A673 (cell line): ENCODE results near the gene BCLAF3. TPM values are rescaled to one million over a fixed set of nuclear protein-coding genes. Genes with fewer than 3 reads are reported as not detected.

Experiments
- BruUV-seq: library from RNA; stranded (reverse); fragments of 400-500 nt; replicated peaks from 2 replicates; lab custom pipeline; 2021; lab: Mats Ljungman, UMichigan
- CTCF ChIA-PET: fragments of 300-600 bp; sonication (Branson Sonifier 250); formaldehyde crosslinking; loops from one replicate; lab custom pipeline; 2022; ENCODE audit warnings: antibody characterized with exemption; lab: Charles Lee
- POLR2A ChIA-PET: fragments of 300-600 bp; sonication (Branson Sonifier 250); formaldehyde crosslinking; loops from one replicate; lab custom pipeline; 2022; ENCODE audit warnings: antibody characterized with exemption; ENCODE audit not compliant: low non-redundant PET; lab: Charles Lee
- DNase-seq: peaks from one replicate; pipeline ENCODE4 v3.0.0-alpha.2; 2015; ENCODE audit warnings: low spot score
- H3K27ac ChIP-seq: fragments of 200-600 bp; sonication (generic); 2 replicates; pipeline ENCODE4 v1.5.1; 2016; ENCODE audit warnings: mixed run types, low read depth, mild to moderate bottlenecking, mixed read lengths, antibody characterized with exemption, low read length; ENCODE audit not compliant: poor library complexity, severe bottlenecking
- H3K27me3 ChIP-seq: fragments of 200-600 bp; sonication (generic); replicated peaks from 2 replicates; pipeline ENCODE4 v1.6.1; 2017; ENCODE audit warnings: mixed run types, low read depth, mild to moderate bottlenecking, mixed read lengths, antibody characterized with exemption, low read length; ENCODE audit not compliant: insufficient read depth, poor library complexity
- H3K36me3 ChIP-seq: fragments of 200-600 bp; sonication (generic); 2 replicates; pipeline ENCODE4 v1.6.1; 2016; ENCODE audit warnings: mixed run types, mild to moderate bottlenecking, mixed read lengths, antibody characterized with exemption, low read length; ENCODE audit not compliant: insufficient read depth, poor library complexity, severe bottlenecking
- H3K4me1 ChIP-seq: fragments of 200-600 bp; sonication (generic); 2 replicates; pipeline ENCODE4 v1.6.1; 2017; ENCODE audit warnings: mixed run types, mild to moderate bottlenecking, mixed read lengths, antibody characterized with exemption, low read length; ENCODE audit not compliant: insufficient read depth, poor library complexity, severe bottlenecking
- H3K4me3 ChIP-seq: fragments of 200-600 bp; sonication (generic); 2 replicates; pipeline ENCODE4 v1.5.1; 2016; ENCODE audit warnings: low read depth, mixed run types, mild to moderate bottlenecking, mixed read lengths, low read length; ENCODE audit not compliant: poor library complexity, severe bottlenecking
- H3K9me3 ChIP-seq: fragments of 200-600 bp; sonication (generic); 2 replicates; pipeline ENCODE4 v1.6.1; 2016; ENCODE audit warnings: mixed run types, low read depth, mild to moderate bottlenecking, mixed read lengths, antibody characterized with exemption, low read length; ENCODE audit not compliant: poor library complexity, severe bottlenecking
- CTCF ChIP-seq: fragments of 300-800, 200-600 bp; sonication (generic); conservative IDR thresholded peaks from 2 replicates; pipeline ENCODE4 v1.5.1; 2017; ENCODE audit warnings: low read depth, mild to moderate bottlenecking, antibody characterized with exemption, low read length, moderate library complexity, mixed read lengths
- EZH2 ChIP-seq: fragments of 200-600 bp; sonication (generic); IDR thresholded peaks from 2 replicates; pipeline ENCODE4 v1.6.1; 2017; ENCODE audit warnings: borderline replicate concordance, low read depth, mild to moderate bottlenecking, mixed read lengths, antibody characterized with exemption, low read length; ENCODE audit not compliant: poor library complexity, severe bottlenecking
- intact Hi-C: fragments of 100-400 bp; cut with micrococcal nuclease; formaldehyde crosslinking; loops from one replicate; pipeline ENCODE4 v1.10.0; 2022; ENCODE audit not compliant: unreplicated experiment
- total RNA-seq: library from RNA; stranded (reverse); gene quantifications from 2 replicates; pipeline ENCODE4 v1.2.3, GENCODE V29; 2021

BCLAF3 gene
- total RNA-seq, 1 experiment from 2014 or later, result 7.7 TPM

GRCh38 chrX:20032201-20032600 is 41.3 kb upstream of the BCLAF3 start:
- no peak for DNase-seq
- TF ChIP-seq CTCF, result no peak
- TF ChIP-seq EZH2, result no peak

GRCh38 chrX:20029728-20030127 is 38.9 kb upstream of the BCLAF3 start:
- H3K27ac ChIP-seq, result no peak overlapping the region

More at GRCh38 chrX:20032201-20032600, 41.3 kb upstream of the BCLAF3 start:
- H3K4me1 ChIP-seq, result no peaks in the 10 kb centered on the region
- H3K27me3 ChIP-seq, result no peaks in the 10 kb centered on the region
- intact Hi-C loops, result no loop called here
- POLR2A ChIA-PET, result no interaction called here
- H3K27ac ChIP-seq, result no peak overlapping the region
- no peak overlapping the region for H3K4me3 ChIP-seq
- BruUV-seq, result no TSS peak
- no peaks in the 10 kb centered on the region for H3K9me3 ChIP-seq
- H3K36me3 ChIP-seq, result no peaks in the 10 kb centered on the region
- CTCF ChIA-PET, result no interaction called here

GRCh38 chrX:20028588-20028987 is 37.7 kb upstream of the BCLAF3 start:
- no peak for TF ChIP-seq EZH2
- TF ChIP-seq CTCF, result no peak
- BruUV-seq, result no TSS peak
- ChIA-PET CTCF (no interaction called here), POLR2A (no interaction called here)
- no peak overlapping the region for H3K27ac ChIP-seq
- no peaks in the 10 kb centered on the region for H3K4me1 ChIP-seq
- DNase-seq, result no peak
- intact Hi-C loops, result no loop called here
- no peaks in the 10 kb centered on the region for H3K9me3 ChIP-seq
- no peaks in the 10 kb centered on the region for H3K27me3 ChIP-seq
- no peak overlapping the region for H3K4me3 ChIP-seq
- H3K36me3 ChIP-seq, result no peaks in the 10 kb centered on the region

More at GRCh38 chrX:20029728-20030127, 38.9 kb upstream of the BCLAF3 start:
- intact Hi-C loops, result no loop called here
- H3K27me3 ChIP-seq, result no peaks in the 10 kb centered on the region
- no peak for DNase-seq
- BruUV-seq, result no TSS peak
- no peaks in the 10 kb centered on the region for H3K4me1 ChIP-seq
- no peaks in the 10 kb centered on the region for H3K36me3 ChIP-seq
- POLR2A ChIA-PET, result no interaction called here
- TF ChIP-seq CTCF (no peak), EZH2 (no peak)
- CTCF ChIA-PET, result no interaction called here
- H3K9me3 ChIP-seq, result no peaks in the 10 kb centered on the region
- no peak overlapping the region for H3K4me3 ChIP-seq
